ENCODE measurements around the gene CREG2. TPM values are rescaled to one million over a fixed set of nuclear protein-coding genes. Genes with fewer than 3 reads are reported as not detected.
A peak's percentile ranks its signal among the peaks of the same experiment; 100 is the strongest.

Gene CREG2
- total RNA-seq, 1 donor from 2014 or later = 0.26 TPM

DNA sequence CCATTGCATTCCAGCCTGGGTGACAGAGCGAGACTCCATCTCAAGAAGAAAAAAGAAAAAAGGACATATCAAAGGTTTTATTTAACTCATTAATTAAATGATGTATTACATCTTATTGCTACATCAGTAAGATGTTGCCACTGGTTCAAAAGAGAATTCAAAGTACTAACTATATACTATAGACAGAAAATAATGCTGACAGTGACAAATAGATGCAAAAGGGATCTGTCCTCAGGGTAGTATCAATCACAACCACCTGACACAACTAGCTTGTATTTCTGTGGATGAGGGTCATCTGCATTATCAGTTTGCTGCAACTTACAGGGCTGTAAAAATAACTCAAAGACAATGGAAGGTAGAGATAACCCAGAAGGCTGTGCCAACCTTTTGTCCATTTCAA, 16.4 kb upstream of the CREG2 start:
- TF ChIP-seq, protein P1, sequence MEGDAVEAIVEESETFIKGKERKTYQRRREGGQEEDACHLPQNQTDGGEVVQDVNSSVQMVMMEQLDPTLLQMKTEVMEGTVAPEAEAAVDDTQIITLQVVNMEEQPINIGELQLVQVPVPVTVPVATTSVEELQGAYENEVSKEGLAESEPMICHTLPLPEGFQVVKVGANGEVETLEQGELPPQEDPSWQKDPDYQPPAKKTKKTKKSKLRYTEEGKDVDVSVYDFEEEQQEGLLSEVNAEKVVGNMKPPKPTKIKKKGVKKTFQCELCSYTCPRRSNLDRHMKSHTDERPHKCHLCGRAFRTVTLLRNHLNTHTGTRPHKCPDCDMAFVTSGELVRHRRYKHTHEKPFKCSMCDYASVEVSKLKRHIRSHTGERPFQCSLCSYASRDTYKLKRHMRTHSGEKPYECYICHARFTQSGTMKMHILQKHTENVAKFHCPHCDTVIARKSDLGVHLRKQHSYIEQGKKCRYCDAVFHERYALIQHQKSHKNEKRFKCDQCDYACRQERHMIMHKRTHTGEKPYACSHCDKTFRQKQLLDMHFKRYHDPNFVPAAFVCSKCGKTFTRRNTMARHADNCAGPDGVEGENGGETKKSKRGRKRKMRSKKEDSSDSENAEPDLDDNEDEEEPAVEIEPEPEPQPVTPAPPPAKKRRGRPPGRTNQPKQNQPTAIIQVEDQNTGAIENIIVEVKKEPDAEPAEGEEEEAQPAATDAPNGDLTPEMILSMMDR (IDR thresholded peaks at IDR 0.05; ENCODE audit: insufficient read depth, low read length, severe bottlenecking) = no peak
- DNase-seq (ENCODE audit: low read depth) = no peak
- no peak overlapping the region for H3K4me3 ChIP-seq (ENCODE audit: low read depth, low read length)
- H3K36me3 ChIP-seq (ENCODE audit: control insufficient read depth, insufficient read depth, low read length) = no peaks in the 10 kb centered on the region
- no peak for FAIRE-seq
- H3K27me3 ChIP-seq (ENCODE audit: control insufficient read depth, insufficient read depth, low read length) = no peaks in the 10 kb centered on the region

DNA sequence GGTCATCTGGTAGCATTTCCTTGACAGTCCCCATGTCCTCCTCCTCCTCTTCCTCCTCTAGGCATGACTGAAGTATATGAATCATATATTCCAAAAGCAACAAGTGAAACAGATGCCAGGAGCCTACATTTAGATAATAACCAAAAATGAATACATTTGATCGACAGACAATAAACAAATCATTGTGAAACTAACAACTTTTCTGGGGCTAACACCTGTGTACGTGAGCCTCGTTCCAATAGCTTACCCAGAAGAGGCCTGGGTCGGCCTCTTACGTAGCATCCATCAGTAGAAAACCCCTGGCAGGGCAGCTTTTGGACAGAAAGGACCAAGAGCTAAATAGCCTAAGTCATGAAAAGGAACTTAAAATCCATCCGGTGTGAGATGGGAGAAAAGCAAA, 15.3 kb upstream of the CREG2 start:
- FAIRE-seq (no peak), DNase-seq (ENCODE audit: low read depth) (no peak)
- H3K27me3 ChIP-seq (ENCODE audit: control insufficient read depth, insufficient read depth, low read length) = no peaks in the 10 kb centered on the region
- H3K36me3 ChIP-seq (ENCODE audit: control insufficient read depth, insufficient read depth, low read length) = no peaks in the 10 kb centered on the region
- TF ChIP-seq, protein P1 (IDR thresholded peaks at IDR 0.05; ENCODE audit: insufficient read depth, low read length, severe bottlenecking) = no peak
- H3K4me3 ChIP-seq (ENCODE audit: low read depth, low read length) = no peak overlapping the region

DNA sequence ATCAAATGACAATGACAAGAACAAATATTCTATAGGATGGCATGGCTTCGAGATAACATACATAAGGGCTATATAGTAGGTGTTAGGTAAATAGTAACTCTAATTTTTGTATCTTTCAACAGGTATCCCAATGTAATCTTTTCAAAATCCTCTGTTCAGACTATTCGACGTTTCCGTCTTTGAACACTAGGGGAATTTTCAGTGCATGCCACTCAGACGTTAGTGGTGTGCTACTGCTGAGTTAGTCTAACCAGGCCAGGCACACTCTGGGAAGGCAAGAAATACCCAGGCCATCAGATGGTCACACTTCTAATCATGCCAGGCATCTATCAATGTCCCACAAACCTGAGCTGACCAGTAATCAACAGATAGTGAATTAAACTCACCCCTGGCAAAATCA, 14.6 kb upstream of the CREG2 start:
- H3K36me3 ChIP-seq (ENCODE audit: control insufficient read depth, insufficient read depth, low read length) = no peaks in the 10 kb centered on the region
- no peak overlapping the region for H3K4me3 ChIP-seq (ENCODE audit: low read depth, low read length)
- H3K27me3 ChIP-seq (ENCODE audit: control insufficient read depth, insufficient read depth, low read length) = no peaks in the 10 kb centered on the region
- no peak for DNase-seq (ENCODE audit: low read depth)
- no peak for FAIRE-seq
- TF ChIP-seq, protein P1 (IDR thresholded peaks at IDR 0.05; ENCODE audit: insufficient read depth, low read length, severe bottlenecking) = no peak

DNA sequence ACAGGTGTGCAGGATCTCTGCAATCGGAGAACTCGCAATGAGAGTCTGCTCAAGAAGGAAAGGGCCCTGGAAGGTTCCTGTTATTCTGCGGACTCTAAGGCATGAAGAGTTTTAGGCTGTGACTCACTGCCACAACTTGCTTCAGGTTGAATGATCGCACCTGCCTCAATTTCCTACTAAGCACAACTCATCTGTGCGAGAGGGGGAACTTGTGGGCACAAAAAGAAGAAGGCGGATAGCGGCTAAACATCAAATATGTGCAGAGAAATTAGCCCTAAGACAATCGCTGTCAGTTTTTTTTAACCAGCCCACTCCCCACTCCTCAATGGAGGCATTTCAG, 14.0 kb upstream of the CREG2 start:
- no peaks in the 10 kb centered on the region for H3K27me3 ChIP-seq (ENCODE audit: control insufficient read depth, insufficient read depth, low read length)
- H3K36me3 ChIP-seq (ENCODE audit: control insufficient read depth, insufficient read depth, low read length) = no peaks in the 10 kb centered on the region
- FAIRE-seq = no peak
- no peak for DNase-seq (ENCODE audit: low read depth)
- TF ChIP-seq, protein P1 (IDR thresholded peaks at IDR 0.05; ENCODE audit: insufficient read depth, low read length, severe bottlenecking) = no peak
- H3K4me3 ChIP-seq (ENCODE audit: low read depth, low read length) = no peak overlapping the region

DNA sequence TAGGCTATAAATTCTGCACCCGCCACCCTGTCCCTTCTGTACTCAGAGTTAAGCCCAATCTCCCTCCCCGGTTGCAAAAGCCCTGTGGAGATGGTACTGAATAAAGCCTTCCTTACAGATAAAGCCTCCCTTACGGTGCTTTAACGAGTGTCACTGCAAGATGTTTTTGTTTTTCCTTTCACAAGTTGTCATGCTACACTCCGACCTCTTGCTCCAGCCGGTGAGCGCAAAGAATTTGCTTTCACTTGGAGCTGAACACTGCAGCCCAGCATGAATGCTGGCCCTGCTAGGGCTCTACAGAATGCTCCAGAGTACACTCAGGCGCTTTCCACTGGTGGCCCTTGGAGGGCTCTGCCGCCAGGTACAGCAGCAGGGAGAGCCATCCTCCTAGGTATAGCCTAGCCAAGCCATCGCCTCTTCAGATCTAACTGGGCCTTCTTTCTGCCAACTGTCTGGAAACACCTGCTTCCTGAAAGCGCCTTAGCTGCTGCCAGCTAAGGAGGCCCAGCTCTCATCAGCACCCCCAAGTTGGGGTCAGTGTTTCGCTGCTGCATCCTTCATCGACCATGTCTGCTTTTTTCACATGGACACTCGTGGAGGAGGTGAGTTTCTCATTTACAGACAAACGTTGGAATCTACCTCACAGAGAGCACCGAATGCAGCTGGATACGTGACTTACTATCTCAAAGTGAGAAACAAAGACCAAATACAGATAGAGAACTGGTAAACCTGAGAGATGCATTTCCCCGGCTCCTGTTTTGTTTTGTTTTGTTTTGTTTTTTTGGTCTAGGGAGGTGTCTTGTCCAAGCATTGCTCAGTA, 13.4 kb upstream of the CREG2 start:
- DNase-seq (ENCODE audit: low read depth) (no peak), FAIRE-seq (no peak)
- H3K27me3 ChIP-seq (ENCODE audit: control insufficient read depth, insufficient read depth, low read length) = no peaks in the 10 kb centered on the region
- TF ChIP-seq, protein P1 (IDR thresholded peaks at IDR 0.05; ENCODE audit: insufficient read depth, low read length, severe bottlenecking) = no peak
- H3K4me3 ChIP-seq (ENCODE audit: low read depth, low read length) = no peak overlapping the region
- no peaks in the 10 kb centered on the region for H3K36me3 ChIP-seq (ENCODE audit: control insufficient read depth, insufficient read depth, low read length)

DNA sequence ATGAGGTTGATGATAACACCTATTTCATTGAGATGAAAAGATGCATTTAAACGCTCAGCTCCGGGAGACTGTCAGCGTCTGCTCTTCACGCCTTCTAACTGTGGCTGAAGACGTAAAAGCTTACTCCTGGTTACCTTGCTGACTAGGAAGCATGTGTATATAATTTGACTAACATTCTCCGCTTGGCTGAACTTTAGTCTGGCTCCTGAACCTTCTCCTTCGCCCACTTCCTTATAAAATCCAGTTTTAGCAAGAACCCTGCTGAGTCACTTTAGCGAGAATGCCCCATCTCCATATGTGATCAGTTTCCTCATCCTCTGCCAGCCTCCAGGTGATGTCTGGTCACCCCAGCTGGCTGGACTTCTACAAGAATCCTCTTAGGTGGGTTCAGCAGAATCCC, 12.7 kb upstream of the CREG2 start:
- H3K27me3 ChIP-seq (ENCODE audit: control insufficient read depth, insufficient read depth, low read length) = no peaks in the 10 kb centered on the region
- DNase-seq (ENCODE audit: low read depth) = peak; percentile 83
- FAIRE-seq = no peak

More for the DNA sequence above, 12.7 kb upstream of the CREG2 start:
- Histone ChIP-seq H3K36me3 (ENCODE audit: control insufficient read depth, insufficient read depth, low read length) (no peaks in the 10 kb centered on the region), H3K4me3 (ENCODE audit: low read depth, low read length) (no peak overlapping the region)
- TF ChIP-seq, protein P1 (IDR thresholded peaks at IDR 0.05; ENCODE audit: insufficient read depth, low read length, severe bottlenecking) = no peak

Data from bronchial epithelial cell (primary cell).